Activated CD4-positive, alpha-beta T cell treated with anti-CD3 and anti-CD28 coated beads, Interleukin-2, amount 50 U/mL, for 48 hours (primary cell): ENCODE results near the gene BRF1.

Experiments
- DNase-seq, 2 experiments: peaks; one replicate each; pipeline ENCODE4 v3.0.0-alpha.2; 2020

Gene BRF1

GRCh38 chr14:105223770-105224544 is 76.8 kb downstream of the BRF1 start:
- no peak for DNase-seq

GRCh38 chr14:105223260-105223659 is 77.5 kb downstream of the BRF1 start:
- DNase-seq: no peak

- no peak for DNase-seq
These were observed 79.1 kb downstream of the BRF1 start for GRCh38 chr14:105221598-105222178.

GRCh38 chr14:105220699-105221597 is 79.9 kb downstream of the BRF1 start:
- DNase-seq: no peak

GRCh38 chr14:105219753-105220152 is 81.0 kb downstream of the BRF1 start:
- no peak for DNase-seq

GRCh38 chr14:105219043-105219612 is 81.7 kb downstream of the BRF1 start:
- no peak for DNase-seq

- no peak for DNase-seq
These were observed 82.2 kb downstream of the BRF1 start for GRCh38 chr14:105218611-105219010.

- no peak for DNase-seq
These were observed 83.0 kb downstream of the BRF1 start for GRCh38 chr14:105217774-105218173.

GRCh38 chr14:105216490-105217247 is 84.1 kb downstream of the BRF1 start:
- DNase-seq: no peak

- DNase-seq: no peak
These were observed 85.2 kb downstream of the BRF1 start for GRCh38 chr14:105215602-105216001.

GRCh38 chr14:105214324-105214915 is 86.4 kb downstream of the BRF1 start:
- DNase-seq: no peak

GRCh38 chr14:105213361-105213760 is 87.4 kb downstream of the BRF1 start:
- no peak for DNase-seq

- DNase-seq: no peak
These were observed 88.1 kb downstream of the BRF1 start for GRCh38 chr14:105212541-105213300.

- DNase-seq: no peak
These were observed 89.1 kb downstream of the BRF1 start for GRCh38 chr14:105211758-105212089.

GRCh38 chr14:105211086-105211757 is 89.6 kb downstream of the BRF1 start:
- DNase-seq: no peak

GRCh38 chr14:105210266-105211025 is 90.4 kb downstream of the BRF1 start:
- DNase-seq: no peak

- DNase-seq: no peak
These were observed 91.2 kb downstream of the BRF1 start for GRCh38 chr14:105209646-105210045.

GRCh38 chr14:105209091-105209490 is 91.7 kb downstream of the BRF1 start:
- no peak for DNase-seq

GRCh38 chr14:105208738-105209075 is 92.1 kb downstream of the BRF1 start:
- no peak for DNase-seq
